ENCODE results near the gene LURAP1L.

LURAP1L gene

DNA sequence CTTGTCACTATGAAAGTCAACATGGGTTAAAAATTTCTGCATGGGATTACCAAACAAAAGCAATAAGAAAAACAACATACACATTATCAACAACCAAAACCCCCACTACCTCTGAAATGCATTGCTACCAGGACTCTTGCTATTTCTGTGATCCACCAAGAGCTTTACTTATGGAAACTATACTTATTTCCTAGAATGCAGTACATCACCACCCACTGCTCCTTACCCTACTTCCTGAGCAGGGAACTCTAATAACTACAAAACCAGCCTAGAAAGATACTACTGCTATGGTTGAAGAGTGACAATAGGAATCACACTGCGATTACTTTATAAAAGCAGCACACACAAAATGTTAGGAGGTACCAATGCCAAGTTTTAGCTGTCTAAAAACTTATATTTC is 22.2 kb downstream of the LURAP1L start:
- no peak overlapping the region for H3K27ac ChIP-seq
- TF ChIP-seq, protein P1, sequence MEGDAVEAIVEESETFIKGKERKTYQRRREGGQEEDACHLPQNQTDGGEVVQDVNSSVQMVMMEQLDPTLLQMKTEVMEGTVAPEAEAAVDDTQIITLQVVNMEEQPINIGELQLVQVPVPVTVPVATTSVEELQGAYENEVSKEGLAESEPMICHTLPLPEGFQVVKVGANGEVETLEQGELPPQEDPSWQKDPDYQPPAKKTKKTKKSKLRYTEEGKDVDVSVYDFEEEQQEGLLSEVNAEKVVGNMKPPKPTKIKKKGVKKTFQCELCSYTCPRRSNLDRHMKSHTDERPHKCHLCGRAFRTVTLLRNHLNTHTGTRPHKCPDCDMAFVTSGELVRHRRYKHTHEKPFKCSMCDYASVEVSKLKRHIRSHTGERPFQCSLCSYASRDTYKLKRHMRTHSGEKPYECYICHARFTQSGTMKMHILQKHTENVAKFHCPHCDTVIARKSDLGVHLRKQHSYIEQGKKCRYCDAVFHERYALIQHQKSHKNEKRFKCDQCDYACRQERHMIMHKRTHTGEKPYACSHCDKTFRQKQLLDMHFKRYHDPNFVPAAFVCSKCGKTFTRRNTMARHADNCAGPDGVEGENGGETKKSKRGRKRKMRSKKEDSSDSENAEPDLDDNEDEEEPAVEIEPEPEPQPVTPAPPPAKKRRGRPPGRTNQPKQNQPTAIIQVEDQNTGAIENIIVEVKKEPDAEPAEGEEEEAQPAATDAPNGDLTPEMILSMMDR (IDR thresholded peaks at IDR 0.05; ENCODE audit: low read depth, low read length, missing control alignments), result no peak
- no peaks in the 10 kb centered on the region for H3K27me3 ChIP-seq (replicated peaks)
- in situ Hi-C loops (cut with HindIII; ENCODE audit: low pct_ligation_motif_present, low sequenced_read_pairs), result no loop called here
- no peak overlapping the region for H3K4me3 ChIP-seq (ENCODE audit: low read depth, low read length)
- H3K36me3 ChIP-seq (replicated peaks), result no peaks in the 10 kb centered on the region
- DNase-seq, result no peak

DNA sequence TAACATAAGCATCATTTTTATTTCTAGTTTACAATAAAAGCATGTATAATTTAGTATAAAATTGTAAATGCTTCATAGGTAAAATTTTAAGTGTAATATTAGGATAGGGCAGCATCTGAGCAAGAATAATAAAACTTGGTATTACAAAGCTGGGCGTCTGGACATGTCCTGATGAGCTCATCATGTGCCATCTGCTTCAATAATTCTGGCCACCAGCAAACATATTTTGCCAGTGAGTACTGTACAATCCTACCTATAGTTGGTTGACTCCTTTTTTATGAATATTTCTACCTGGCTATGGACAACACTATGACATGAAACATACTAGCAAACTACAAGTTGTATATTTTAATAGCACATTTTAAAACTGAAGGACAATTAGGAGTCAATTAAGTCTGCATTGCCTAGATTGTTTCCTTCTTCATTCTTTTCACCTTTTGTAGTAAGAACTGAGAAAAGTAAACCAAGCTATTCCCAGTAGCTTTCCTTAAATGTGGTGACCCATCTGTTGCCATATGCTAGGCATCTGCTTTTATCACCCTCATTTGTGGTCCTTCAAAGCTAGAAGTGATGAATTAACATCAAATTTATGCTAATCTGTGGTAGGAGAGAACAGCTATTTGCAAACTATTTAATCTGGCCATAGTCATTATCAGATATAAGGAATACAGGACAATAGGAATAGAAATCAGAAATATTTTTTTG is 23.4 kb downstream of the LURAP1L start:
- H3K4me3 ChIP-seq (ENCODE audit: low read depth, low read length), result no peak overlapping the region
- TF ChIP-seq, protein P1 (IDR thresholded peaks at IDR 0.05; ENCODE audit: low read depth, low read length, missing control alignments), result no peak
- in situ Hi-C loops (cut with HindIII; ENCODE audit: low pct_ligation_motif_present, low sequenced_read_pairs), result no loop called here
- H3K27me3 ChIP-seq (replicated peaks), result no peaks in the 10 kb centered on the region
- H3K36me3 ChIP-seq (replicated peaks), result no peaks in the 10 kb centered on the region
- no peak for DNase-seq
- no peak overlapping the region for H3K27ac ChIP-seq

DNA sequence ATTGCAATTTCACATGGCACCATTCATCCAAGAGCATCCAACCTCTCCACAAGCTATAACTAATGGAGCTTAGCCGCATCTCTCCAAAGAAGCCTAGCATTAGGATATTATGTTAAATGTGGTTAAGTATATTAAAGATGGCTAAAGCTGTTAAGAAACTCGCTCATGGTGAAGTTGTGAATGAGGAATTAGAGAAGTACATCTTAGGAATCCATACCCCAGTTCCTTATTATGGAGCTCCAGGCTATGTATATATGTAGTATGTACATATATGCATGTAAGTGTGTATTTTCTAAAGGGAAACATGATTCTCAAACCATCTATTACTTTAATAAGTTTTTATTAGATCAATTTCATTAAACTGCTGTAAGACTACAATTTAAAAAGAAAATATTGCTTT is 26.4 kb downstream of the LURAP1L start:
- no peaks in the 10 kb centered on the region for H3K36me3 ChIP-seq (replicated peaks)
- no peak for DNase-seq
- TF ChIP-seq, protein P1 (IDR thresholded peaks at IDR 0.05; ENCODE audit: low read depth, low read length, missing control alignments), result no peak
- no peak overlapping the region for H3K27ac ChIP-seq
- H3K27me3 ChIP-seq (replicated peaks), result no peaks in the 10 kb centered on the region
- no peak overlapping the region for H3K4me3 ChIP-seq (ENCODE audit: low read depth, low read length)
- in situ Hi-C loops (cut with HindIII; ENCODE audit: low pct_ligation_motif_present, low sequenced_read_pairs), result no loop called here

DNA sequence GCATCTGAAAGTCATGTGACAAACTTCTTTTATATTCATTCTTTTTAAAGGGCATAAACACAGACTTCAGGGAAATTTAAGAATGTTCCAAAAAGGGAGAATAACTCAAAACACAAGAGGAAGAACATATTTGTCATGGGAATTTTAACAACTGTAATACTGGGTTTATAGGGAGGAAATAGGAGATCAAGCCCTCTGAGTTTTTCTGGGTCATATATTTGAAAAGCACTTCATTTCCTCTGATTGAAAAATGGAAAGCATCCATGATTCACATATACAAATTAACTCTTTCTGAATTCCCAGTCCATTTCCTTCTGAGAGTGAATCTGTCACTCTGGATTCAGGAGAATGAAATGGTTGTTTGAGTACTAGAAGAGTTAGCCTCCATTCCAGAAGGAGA is 26.8 kb downstream of the LURAP1L start:
- Histone ChIP-seq H3K27ac (no peak overlapping the region), H3K4me3 (ENCODE audit: low read depth, low read length) (no peak overlapping the region), H3K36me3 (replicated peaks) (no peaks in the 10 kb centered on the region), H3K27me3 (replicated peaks) (no peaks in the 10 kb centered on the region)
- TF ChIP-seq, protein P1 (IDR thresholded peaks at IDR 0.05; ENCODE audit: low read depth, low read length, missing control alignments), result no peak
- DNase-seq, result no peak
- in situ Hi-C loops (cut with HindIII; ENCODE audit: low pct_ligation_motif_present, low sequenced_read_pairs), result no loop called here

DNA sequence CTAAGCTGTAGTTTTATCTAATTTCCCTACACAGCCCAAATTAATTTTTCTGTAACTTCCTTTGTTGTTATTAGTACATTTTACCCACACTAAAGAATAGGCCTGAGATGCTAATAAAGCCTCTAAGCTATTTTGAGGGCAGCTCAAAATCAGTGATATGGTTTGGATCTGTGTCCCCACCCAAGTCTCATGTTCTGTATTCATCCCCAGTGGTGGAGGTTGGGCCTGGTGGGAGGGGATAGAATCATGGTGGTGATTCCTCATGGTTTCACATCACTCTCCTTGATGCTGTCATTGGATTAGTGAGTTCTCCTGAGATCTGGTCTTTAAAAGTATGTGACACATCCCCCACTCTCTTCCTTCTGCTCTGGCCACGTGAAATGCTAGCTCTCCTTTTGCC is 27.3 kb downstream of the LURAP1L start:
- in situ Hi-C loops (cut with HindIII; ENCODE audit: low pct_ligation_motif_present, low sequenced_read_pairs), result no loop called here
- no peak overlapping the region for H3K27ac ChIP-seq
- no peak for DNase-seq
- H3K36me3 ChIP-seq (replicated peaks), result no peaks in the 10 kb centered on the region
- H3K4me3 ChIP-seq (ENCODE audit: low read depth, low read length), result no peak overlapping the region
- H3K27me3 ChIP-seq (replicated peaks), result no peaks in the 10 kb centered on the region
- TF ChIP-seq, protein P1 (IDR thresholded peaks at IDR 0.05; ENCODE audit: low read depth, low read length, missing control alignments), result no peak

DNA sequence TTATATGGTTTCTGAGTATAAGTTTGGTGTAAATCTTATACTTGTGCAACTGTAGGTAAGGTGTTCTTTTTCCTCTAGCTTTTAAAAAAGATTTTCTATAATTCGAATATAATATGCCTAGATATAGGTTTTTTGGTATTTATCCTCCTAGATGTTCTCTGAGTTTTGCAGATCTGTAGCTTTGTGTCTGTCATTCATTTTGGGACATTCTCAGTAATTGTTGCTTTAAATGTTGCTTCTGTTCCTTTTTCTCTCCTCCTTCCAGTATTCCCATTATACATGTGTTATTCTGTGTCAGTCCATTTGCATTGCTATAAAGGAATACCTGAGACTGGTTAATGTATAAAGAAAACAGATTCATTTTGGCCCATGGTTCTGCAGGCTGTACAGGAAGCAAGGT is 33.7 kb downstream of the LURAP1L start:
- Histone ChIP-seq H3K36me3 (replicated peaks) (no peaks in the 10 kb centered on the region), H3K4me3 (ENCODE audit: low read depth, low read length) (no peak overlapping the region), H3K27me3 (replicated peaks) (no peaks in the 10 kb centered on the region), H3K27ac (no peak overlapping the region)
- DNase-seq, result no peak
- TF ChIP-seq, protein P1 (IDR thresholded peaks at IDR 0.05; ENCODE audit: low read depth, low read length, missing control alignments), result no peak
- in situ Hi-C loops (cut with HindIII; ENCODE audit: low pct_ligation_motif_present, low sequenced_read_pairs), result no loop called here

Data from brain microvascular endothelial cell (primary cell).